Activated naive CD8-positive, alpha-beta T cell treated with anti-CD3 and anti-CD28 coated beads, Interleukin-2, amount 10 ng/mL, durations not matched to agents 7 days and 5 days (primary cell): ENCODE measurements around the gene ZNF547. TPM values are rescaled to one million over a fixed set of nuclear protein-coding genes. Genes with fewer than 3 reads are reported as not detected.

Experiments used
- total RNA-seq, 2 experiments: library from RNA; stranded (reverse); gene quantifications; one replicate each; pipeline ENCODE4 v1.2.3, GENCODE V29; 2021

Gene ZNF547
- total RNA-seq, 2 experiments from 2014 or later, result 6.7 to 7.8 TPM

Other genes starting within 250 kb of the ZNF547 start
- gene USP29, start 243.6 kb upstream of the ZNF547 start, total RNA-seq, result not detected
- not detected for gene ZIM3, start 218.3 kb upstream of the ZNF547 start, total RNA-seq
- not detected for gene DUXA, start 196.1 kb upstream of the ZNF547 start, total RNA-seq
- gene ZNF264, start 172.1 kb upstream of the ZNF547 start, total RNA-seq, result 10 to 100 TPM; 50.7 to 55.9 TPM
- gene AURKC, start 132.5 kb upstream of the ZNF547 start, total RNA-seq, result 1 to 10 TPM; 1.5 to 2.4 TPM
- 10 to 100 TPM; 14.7 to 15.2 TPM for gene ZNF805, start 122.9 kb upstream of the ZNF547 start, total RNA-seq
- 10 to 100 TPM; 58.2 to 67.1 TPM for gene ZNF460, start 83.1 kb upstream of the ZNF547 start, total RNA-seq
- 10 to 100 TPM; 11.8 to 12.5 TPM for gene ZNF543, start 43.1 kb upstream of the ZNF547 start, total RNA-seq
- gene ZNF304, start 12.3 kb upstream of the ZNF547 start, total RNA-seq, result 10 to 100 TPM; 15.3 to 15.4 TPM
- 10 to 100 TPM; 13.2 to 13.6 TPM for gene TRAPPC2B, start within 50 bp of the ZNF547 start, total RNA-seq
- 10 to 100 TPM; 50.2 to 55.0 TPM for gene ZNF548, start 26.3 kb downstream of the ZNF547 start, total RNA-seq
- gene ZNF17, start 47.6 kb downstream of the ZNF547 start, total RNA-seq, result 10 to 100 TPM; 19.0 to 24.9 TPM
- gene ZNF749, start 71.8 kb downstream of the ZNF547 start, total RNA-seq, result 10 to 100 TPM; 14.7 to 17.9 TPM
- gene VN1R1, start 93.6 kb downstream of the ZNF547 start, total RNA-seq, result under 1 TPM; 0.68 to 0.80 TPM
- gene ZNF772, start 114.0 kb downstream of the ZNF547 start, total RNA-seq, result 10 to 100 TPM; 13.7 to 13.8 TPM
- 10 to 100 TPM; 19.3 to 21.1 TPM for gene ZNF419, start 124.2 kb downstream of the ZNF547 start, total RNA-seq
- gene ZNF773, start 136.4 kb downstream of the ZNF547 start, total RNA-seq, result 10 to 100 TPM; 15.7 to 15.9 TPM
- gene ZNF549, start 163.8 kb downstream of the ZNF547 start, total RNA-seq, result 10 to 100 TPM; 13.6 to 13.8 TPM
- gene ZNF550, start 196.3 kb downstream of the ZNF547 start, total RNA-seq, result 10 to 100 TPM; 27.7 to 27.9 TPM
- gene ZNF416, start 215.4 kb downstream of the ZNF547 start, total RNA-seq, result 10 to 100 TPM in 1 of 2 experiments, 1 to 10 TPM in 1; 10.0 to 10.5 TPM
- gene ZIK1, start 220.6 kb downstream of the ZNF547 start, total RNA-seq, result 10 to 100 TPM; 17.9 TPM
- gene ZNF530, start 236.3 kb downstream of the ZNF547 start, total RNA-seq, result 10 to 100 TPM; 14.0 to 14.2 TPM